Jurkat, Clone E6-1 (cell line): ENCODE data around the gene PTGDS.

Source experiments
- DNase-seq: peaks from one replicate; pipeline ENCODE4 v3.0.0-alpha.2; 2011; ENCODE audit warnings: low read depth, low spot score
- H3K4me3 ChIP-seq: 2 replicates; pipeline ENCODE4 v1.5.1; 2011; ENCODE audit warnings: mild to moderate bottlenecking, low read length, control low read depth, moderate library complexity

The PTGDS gene

DNA sequence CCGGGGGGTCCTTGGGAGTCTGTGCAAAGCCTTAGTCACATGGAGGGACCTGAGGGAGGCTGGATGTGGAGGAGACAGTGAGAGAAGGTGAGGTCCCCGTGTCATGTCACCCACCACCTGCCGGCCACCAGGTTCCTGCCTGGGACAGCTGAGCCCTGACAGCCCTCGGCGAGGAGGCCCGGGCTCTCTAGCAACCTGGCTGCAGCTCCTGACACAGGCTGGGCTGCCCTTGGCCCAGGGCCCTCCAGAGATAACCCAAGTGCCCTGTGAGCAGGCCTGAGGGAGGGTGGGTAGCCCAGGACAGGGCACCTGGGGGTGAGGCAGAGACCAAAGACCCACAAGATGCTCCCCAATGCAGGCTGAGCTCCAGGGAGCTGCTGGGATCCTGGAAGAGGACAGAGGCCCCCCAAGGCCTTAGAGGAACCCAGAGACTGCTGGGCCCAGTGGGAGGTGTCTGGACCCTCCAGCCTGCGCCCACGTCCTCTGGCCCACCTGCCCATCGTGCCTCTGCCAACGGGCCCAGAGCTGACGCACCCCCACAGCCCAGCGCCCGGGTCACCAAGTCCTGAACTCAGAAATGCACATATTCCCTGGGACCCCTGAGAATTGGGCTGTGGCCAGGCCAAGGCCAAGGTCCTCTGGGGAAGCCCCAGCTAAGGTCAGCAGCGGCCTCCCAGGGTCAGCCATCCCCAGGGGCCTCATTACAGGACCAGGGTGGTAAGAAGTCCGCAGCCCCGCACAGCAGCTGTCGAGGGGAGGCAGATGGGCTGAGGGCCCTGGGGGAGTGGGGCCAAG lies 8.8 kb upstream of the PTGDS start:
- H3K4me3 ChIP-seq = no peak overlapping the region
- no peak for DNase-seq

DNA sequence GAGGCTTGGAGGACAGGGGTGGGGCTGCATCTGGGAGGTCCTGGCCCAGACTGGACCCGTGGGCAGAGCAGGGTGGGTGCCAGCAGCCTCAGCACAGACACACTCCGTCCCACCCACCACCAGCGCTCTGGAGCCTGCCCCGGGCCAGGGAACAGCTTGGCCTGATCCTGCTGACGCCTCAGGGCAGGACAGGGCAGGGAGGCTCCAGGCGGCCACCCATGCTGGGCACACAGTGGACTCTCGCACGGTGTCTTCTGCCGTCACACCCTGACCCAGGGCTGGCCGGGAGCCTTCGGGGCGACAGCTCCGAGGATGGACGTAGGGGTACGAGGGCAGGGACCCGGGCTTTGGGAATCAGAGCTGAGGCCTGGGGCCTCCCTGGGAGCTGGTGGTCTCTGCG lies 8.2 kb upstream of the PTGDS start:
- no peak for DNase-seq
- H3K4me3 ChIP-seq = no peak overlapping the region

DNA sequence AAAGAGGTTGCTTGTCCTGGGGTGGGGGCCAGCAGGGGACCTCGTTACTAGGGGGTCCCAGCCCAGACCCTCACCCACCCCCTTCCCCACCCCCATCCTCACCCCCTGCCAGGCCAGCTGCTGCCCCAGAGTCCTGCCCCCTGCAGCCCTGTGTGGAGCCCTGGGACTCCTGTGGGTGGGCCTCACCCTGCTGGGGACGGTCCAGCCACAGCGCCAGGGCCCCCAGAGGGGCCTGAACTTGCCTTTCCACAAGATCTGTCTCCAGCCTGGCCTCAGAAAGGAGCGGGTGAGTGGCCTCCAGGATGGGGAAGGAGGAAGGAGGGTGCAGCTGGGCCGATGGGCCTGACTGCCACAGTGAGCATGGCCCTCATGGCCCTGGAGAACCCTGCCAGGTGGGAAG lies 7.5 kb upstream of the PTGDS start:
- DNase-seq = no peak
- no peak overlapping the region for H3K4me3 ChIP-seq

DNA sequence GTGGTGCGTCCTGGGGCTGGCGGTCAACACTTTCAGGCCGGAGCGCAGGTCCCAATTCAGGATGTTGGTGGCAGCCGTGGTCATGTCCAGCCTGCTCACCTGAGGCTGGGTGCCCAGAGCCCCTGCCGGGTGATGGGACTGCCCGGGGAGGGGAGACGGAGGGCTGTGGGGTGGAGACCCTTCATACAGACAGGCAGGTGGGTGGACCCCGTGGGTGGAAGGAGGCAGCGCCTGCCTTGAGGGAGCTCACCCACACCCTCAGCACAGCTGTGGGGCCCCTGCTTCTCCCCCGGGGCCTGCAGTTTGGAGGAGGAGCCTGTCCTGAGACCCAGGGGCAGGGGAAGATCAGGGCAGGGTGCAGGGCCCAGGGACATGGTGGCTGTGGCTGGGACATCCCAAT lies 6.9 kb upstream of the PTGDS start:
- no peak for DNase-seq
- no peak overlapping the region for H3K4me3 ChIP-seq

DNA sequence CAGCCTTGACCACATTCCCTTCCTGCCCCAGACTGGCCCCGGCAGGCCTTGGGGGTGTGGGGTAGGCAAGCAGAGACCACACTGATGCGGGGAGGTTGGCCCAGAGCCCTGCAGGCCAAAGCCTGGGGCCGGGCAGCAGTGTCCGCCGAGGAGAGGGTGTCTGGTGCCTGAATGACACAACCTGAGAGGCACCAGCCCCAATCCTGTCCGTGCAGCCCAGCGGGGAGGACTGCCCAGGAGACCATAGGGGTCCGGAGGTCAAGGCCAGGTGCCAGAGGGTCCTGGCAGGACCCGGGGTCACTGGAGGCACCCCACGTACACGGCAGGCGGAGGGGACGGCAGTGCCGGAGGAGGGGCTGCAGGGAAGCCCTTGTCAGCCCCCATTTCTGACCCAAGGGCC lies 5.6 kb upstream of the PTGDS start:
- no peak overlapping the region for H3K4me3 ChIP-seq
- no peak for DNase-seq

DNA sequence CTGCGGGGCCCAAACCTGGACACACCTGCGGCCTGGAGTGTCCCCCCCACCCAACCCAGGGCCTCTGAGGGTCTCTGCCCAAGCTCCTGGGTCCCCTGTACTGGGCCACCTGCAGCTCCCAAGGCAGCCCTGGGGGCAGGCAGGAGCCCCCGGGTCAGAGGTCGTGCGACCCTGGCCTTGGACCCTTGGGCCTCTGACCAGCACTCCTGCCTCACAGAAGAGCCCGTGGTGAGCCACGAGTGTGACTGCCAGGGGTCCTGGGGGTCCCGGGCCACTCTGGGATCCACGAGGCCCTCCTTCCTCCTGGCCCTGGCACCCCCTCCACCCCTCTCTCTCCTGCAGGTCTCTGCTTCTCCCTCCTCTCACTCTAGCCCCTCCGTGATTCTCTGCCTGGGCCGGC lies 5.0 kb upstream of the PTGDS start:
- no peak overlapping the region for H3K4me3 ChIP-seq
- DNase-seq = no peak

DNA sequence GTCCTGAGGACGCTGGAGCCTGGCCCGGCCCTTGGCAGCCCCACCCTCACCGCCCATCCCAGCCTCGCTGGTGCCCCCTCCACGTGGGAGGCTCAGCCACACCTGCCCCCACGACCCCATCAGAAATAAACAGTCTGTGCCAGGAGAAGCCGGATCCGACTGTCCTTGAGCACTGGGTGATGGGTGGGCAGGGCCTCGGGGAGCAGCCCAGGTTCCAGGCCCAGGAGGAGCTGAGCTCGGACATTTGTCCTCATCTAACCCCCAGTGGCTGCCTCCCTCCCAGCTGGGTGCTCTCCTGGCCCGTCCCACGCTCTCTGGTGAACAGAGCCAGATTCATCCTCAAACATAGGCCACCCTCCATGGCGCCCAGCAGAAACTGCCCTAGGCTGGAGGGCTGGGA lies 4.6 kb upstream of the PTGDS start:
- no peak overlapping the region for H3K4me3 ChIP-seq
- no peak for DNase-seq

DNA sequence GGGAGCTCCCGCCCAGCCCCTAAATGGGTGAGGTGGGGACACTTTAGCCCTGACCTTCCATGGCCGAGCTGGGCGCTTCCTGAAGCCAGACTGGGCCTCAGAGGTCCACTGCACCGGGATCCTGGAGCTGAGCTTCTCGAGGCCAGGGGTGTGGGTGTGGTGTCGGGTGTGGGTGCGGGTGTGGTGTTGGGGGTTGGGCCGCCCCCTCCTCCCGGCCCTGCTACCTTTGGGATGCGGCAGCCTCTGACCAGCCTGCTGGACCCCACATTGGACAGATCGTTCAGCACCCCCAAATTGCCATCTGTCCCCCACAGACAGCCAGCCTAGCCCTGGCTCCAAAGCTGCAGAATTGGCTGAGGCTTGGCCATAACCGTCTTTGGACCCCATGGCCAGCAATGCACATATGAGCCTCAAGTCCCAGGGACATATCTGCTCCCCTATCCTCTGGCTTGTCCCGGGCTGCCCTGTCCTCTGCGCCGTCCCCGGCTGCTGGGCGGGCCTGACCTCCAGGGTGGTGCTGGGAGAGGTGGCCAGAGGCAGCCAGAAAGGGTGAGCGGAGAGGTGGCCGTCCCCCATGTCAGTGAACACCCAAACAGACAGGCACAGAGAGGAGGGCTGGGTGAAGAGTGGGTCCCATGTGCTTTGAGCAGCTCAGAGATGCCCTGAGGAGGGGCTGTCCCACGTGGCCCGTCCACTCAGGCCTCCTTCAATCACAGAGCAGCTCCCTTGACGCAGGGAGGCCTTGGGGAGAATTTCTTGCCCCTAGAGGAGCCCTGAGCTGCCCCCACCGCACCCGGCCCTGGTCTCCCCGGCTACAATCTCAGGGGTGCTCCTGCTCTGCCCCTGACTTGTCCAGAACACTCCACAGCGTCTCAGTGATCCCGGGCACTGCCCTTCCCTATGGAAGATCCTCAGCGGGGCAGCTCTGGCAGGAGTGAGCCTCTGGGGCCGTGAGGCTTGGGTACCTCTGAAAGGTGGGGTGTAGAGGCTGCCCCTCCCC lies 3.4 kb upstream of the PTGDS start:
- H3K4me3 ChIP-seq = no peak overlapping the region
- no peak for DNase-seq

DNA sequence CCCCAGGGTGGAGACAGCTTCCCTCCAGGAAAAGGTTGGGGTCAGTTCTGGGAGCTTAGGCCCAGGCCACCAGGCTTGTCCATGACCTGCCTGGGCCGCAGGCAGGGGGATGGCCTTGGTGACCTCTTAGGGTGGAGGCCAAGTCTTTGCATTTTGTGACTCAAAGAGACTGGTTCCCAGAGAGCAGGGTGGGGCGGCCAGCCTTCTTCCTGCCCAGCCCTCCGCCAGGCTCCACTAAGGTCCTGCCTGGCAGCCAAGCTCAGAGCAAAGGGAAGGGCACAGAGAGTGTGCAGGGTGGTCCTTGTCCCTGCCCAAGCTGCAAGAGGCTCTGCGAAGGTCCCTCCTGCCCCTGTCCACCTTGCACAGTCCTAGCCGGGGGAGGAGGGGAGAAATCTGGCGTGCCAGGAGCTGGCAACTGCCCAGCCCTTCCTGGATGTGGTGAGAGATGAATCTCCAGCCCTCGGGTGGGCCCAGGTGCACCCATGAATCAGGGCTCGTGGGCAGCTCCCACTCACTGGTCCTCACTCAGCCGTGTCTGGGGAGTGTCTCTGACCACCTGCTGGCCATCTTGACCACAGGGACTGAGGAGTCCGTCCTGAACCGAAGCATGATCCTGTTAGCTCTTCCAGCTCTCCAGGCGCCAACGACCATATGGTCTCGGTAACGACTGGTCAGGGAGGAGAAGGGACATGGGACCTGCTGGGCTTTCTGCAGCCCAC lies 2.3 kb upstream of the PTGDS start:
- H3K4me3 ChIP-seq = no peak overlapping the region
- DNase-seq = no peak

DNA sequence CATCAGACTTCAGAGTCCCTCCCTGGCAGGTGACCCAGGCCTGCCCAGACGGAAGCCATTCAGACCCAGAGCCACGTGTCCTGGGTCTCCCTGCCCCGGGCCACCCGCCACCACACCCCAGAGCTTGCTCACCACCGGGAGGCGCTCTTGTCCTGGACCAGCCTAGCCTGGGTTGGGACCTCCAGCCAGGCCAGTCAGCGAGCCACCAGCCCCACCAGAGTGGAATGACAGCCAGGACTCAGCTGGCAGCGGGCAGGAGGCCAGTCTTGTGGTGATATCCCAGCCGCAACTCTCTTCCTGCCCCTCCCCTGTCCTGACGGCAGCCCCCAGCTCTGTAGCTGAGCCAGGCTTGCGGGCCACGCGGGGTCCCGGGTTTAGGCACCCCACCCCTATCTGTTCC lies 1.7 kb upstream of the PTGDS start:
- no peak for DNase-seq
- no peak overlapping the region for H3K4me3 ChIP-seq

DNA sequence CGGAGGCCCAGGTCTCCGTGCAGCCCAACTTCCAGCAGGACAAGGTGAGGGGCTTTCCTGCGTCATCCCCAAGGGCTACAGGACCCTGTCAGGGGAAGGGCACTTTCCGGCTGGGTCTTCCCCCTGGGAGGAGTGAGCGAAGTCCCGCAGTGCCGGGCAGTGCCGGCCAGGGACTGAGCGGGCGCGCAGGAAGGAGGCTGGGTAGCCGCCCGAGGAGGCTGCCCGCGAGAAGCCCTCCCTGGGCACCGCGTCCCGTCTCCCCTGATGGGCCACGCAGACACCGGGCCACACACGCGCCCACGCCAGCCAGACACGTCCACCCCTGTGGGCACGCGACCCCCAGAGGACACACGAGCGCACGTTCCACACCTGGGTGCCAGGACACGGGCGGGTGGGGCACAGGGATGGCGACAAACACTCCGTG lies 357 bp downstream of the PTGDS start:
- no peak for DNase-seq
- H3K4me3 ChIP-seq = no peak overlapping the region

DNA sequence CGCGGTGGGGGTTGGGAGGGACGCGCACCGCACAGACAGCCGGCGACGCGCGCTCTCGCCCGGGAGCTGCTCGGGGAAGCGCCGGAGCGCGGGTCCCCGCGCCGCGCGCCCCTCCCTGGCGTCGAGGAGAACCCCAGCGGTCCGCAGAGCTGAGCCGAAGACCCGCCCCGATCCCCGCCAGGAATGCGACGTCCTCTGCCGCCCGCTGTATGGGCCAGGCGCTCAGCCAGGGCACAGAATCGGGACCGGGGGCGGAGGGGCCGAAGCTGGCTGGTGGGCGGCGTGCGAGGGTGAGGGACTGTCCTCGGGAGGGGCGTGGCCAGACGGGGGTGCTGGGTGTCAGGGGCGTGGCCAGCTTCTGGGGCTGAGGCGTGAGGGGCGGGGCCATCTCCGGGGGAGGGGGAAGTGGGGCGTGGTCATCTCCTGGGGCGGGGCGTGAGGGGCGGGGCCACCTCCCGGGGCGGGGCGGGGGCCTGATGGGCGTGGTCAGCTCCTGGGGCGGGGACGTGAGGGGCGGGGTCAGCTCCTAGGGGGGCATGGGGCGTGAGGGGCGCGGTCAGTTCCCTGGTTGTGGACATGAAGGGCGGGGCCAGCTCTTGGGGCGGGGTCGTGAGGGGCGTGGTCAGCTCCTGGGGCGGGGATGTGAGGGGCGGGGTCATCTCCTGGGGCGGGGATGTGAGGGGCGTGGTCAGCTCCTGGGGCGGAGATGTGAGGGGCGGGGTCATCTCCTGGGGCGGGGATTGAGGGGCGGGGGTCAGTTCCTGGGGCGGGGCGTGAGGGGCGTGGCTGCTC lies 965 bp downstream of the PTGDS start:
- H3K4me3 ChIP-seq = no peak overlapping the region
- DNase-seq = no peak

DNA sequence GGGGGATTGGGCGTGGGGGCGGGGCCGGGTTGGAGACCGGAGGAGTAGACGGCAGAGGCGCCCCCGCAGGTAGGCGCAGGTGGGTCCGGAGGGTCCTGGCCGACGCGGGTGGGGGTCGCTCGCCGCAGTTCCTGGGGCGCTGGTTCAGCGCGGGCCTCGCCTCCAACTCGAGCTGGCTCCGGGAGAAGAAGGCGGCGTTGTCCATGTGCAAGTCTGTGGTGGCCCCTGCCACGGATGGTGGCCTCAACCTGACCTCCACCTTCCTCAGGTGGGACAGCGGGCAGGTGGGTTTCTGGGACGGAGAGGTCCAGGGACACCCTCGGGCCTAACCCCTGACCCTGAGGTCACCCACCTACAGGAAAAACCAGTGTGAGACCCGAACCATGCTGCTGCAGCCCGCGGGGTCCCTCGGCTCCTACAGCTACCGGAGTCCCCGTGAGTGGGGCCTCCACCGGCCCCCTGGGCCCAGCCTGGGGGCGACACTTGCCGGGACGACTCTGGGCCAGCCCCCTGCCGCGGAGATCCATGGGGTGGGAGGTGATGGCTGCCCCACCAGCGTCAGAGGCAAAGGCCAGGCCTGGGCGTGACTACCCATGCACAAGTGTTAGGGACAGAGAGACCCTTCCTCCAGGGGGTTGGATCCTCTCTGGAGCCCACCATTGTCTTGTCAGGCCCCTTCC lies 1.7 kb downstream of the PTGDS start:
- no peak overlapping the region for H3K4me3 ChIP-seq
- no peak for DNase-seq

DNA sequence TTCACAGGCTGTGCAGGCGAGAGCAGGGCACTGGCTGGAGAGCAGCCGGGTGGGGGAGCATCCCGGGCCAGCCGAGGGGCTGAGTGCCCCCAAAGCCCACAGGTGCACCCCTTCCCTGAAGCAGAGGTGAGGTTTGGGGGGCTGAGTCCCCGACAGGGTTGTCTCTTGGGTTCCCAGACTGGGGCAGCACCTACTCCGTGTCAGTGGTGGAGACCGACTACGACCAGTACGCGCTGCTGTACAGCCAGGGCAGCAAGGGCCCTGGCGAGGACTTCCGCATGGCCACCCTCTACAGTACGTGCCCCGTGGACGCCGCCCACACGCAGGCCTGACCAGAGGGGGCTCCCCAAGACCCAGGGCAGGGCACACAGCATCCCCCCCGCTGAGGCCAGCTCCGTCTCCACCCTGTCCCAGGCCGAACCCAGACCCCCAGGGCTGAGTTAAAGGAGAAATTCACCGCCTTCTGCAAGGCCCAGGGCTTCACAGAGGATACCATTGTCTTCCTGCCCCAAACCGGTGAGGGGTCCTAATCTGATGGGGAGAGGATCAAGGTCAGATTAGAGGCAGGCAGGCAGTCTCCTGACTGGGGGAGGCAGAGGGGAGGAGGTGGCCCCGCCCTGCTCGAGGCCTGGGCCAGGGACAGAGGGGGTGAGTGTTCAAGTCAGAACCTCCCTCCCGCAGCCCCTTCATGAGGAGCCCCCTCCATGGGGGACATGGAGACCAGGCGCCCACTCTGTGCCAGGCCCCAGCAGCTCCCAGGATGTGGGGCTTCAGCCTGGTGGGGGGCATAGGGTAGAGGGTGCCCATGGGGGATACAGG lies 2.7 kb downstream of the PTGDS start:
- no peak overlapping the region for H3K4me3 ChIP-seq
- no peak for DNase-seq

DNA sequence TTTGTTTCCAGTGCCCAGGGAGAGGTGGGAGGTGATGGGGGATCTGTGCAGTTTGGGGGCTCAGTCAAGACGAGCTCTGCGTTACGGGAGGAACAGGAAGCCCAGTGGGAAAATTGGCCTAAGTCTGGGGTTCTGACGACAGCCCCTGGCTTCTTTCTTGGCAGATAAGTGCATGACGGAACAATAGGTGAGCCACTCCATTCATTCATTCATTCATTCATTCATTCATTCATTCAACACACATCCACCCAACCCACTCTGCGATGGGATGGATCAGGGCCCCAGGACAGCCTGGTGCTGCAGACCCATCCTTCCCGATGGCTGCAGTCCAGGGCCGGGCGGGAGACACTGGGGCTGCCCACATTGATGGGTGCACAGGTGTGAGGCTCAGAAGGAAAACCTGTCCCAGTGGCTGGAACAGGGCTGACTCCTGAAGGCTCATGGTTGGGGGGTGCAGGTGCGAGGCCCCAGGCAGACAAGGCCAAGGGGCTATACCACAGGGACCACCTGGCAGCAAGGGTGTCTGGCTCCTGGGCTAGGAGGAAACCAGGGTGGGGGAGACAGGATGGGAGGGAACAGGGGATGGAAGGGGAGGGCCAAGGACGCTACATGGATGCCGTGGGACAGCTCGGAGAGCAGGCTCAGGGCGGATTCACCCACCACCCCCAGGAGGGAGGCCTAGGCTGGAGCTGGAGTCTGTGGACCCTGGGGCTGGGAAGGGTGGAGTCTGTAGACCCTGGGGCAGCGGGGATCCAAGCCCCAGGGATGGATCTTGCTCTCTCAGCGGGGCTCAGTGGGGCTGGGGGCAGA lies 3.6 kb downstream of the PTGDS start:
- no peak for DNase-seq
- no peak overlapping the region for H3K4me3 ChIP-seq

DNA sequence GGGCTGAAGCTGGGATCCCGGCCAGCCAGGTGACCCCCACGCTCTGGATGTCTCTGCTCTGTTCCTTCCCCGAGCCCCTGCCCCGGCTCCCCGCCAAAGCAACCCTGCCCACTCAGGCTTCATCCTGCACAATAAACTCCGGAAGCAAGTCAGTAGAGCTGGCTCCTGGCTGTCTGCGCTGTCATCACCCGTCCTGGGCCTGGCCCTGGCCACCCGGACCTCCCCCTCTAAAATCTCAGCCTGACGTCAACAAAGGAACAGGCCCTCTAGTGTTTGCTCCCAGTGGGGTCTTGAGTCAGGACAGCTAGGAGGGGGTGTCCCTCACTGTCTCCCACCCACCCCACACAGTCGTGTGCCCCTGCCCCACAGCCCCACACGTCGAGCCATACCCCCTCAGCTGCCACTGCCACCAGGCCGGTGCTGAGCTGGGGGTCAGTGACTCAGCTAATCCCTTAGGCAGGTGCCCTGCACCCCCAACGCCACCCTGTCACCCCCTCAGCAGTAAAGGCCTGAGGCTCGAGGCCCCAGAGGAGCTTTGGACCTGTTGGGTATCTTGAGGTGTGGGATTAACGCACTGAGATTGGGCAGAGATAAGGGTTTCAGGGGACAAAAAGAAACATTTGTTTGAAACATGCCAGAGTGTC lies 4.4 kb downstream of the PTGDS start:
- no peak overlapping the region for H3K4me3 ChIP-seq
- no peak for DNase-seq
